Skeletal muscle tissue (tissue), 4 donors: ENCODE data around the gene ARID4A. TPM values are rescaled to one million over a fixed set of nuclear protein-coding genes. Genes with fewer than 3 reads are reported as not detected.
A peak's percentile ranks its signal among the peaks of the same experiment; 100 is the strongest.
"Not testable (repeated sequence)": the region's sequence is repeated elsewhere in the genome, so short reads cannot be mapped to it uniquely, and the experiment has no call there.

Experiments
- H3K27ac ChIP-seq: one replicate; pipeline ENCODE4 v1.7.0; 2013; ENCODE audit warnings: mild to moderate bottlenecking, low read depth, low read length, inconsistent platforms
- H3K27me3 ChIP-seq, 3 donors: one replicate each; pipeline ENCODE4 v1.7.0; 2013; ENCODE audit warnings: low read length in 3 of 3; ENCODE audit not compliant: control insufficient read depth in 3 of 3, insufficient read depth in 3 of 3
- H3K36me3 ChIP-seq, 3 donors: one replicate each; pipeline ENCODE4 v1.7.0; 2013; ENCODE audit warnings: low read length in 3 of 3; ENCODE audit not compliant: control insufficient read depth in 3 of 3, insufficient read depth in 3 of 3
- H3K4me1 ChIP-seq, 3 donors: one replicate each; pipeline ENCODE4 v1.7.0; 2013; ENCODE audit warnings: low read length in 3 of 3, mild to moderate bottlenecking in 3 of 3; ENCODE audit not compliant: control insufficient read depth in 3 of 3, insufficient read depth in 3 of 3
- H3K4me3 ChIP-seq, 3 donors: one replicate each; pipeline ENCODE4 v1.7.0; 2013; ENCODE audit warnings: low read length in 3 of 3
- H3K9ac ChIP-seq, 3 donors: one replicate each; pipeline ENCODE4 v1.7.0; 2013; ENCODE audit warnings: low read length in 3 of 3, mild to moderate bottlenecking in 3 of 3, moderate library complexity in 2 of 3, low read depth in 1 of 3
- H3K9me3 ChIP-seq, 3 donors: one replicate each; pipeline ENCODE4 v1.7.0; 2013; ENCODE audit warnings: low read length in 3 of 3; ENCODE audit not compliant: control insufficient read depth in 3 of 3
- total RNA-seq: library from RNA; depleted of rRNA; stranded (reverse); fragments of >200 nt; gene quantifications from one replicate; pipeline ENCODE4 v1.2.3, GENCODE V29; 2014
- donor health status: Osteomylitis.

ARID4A gene, protein sequence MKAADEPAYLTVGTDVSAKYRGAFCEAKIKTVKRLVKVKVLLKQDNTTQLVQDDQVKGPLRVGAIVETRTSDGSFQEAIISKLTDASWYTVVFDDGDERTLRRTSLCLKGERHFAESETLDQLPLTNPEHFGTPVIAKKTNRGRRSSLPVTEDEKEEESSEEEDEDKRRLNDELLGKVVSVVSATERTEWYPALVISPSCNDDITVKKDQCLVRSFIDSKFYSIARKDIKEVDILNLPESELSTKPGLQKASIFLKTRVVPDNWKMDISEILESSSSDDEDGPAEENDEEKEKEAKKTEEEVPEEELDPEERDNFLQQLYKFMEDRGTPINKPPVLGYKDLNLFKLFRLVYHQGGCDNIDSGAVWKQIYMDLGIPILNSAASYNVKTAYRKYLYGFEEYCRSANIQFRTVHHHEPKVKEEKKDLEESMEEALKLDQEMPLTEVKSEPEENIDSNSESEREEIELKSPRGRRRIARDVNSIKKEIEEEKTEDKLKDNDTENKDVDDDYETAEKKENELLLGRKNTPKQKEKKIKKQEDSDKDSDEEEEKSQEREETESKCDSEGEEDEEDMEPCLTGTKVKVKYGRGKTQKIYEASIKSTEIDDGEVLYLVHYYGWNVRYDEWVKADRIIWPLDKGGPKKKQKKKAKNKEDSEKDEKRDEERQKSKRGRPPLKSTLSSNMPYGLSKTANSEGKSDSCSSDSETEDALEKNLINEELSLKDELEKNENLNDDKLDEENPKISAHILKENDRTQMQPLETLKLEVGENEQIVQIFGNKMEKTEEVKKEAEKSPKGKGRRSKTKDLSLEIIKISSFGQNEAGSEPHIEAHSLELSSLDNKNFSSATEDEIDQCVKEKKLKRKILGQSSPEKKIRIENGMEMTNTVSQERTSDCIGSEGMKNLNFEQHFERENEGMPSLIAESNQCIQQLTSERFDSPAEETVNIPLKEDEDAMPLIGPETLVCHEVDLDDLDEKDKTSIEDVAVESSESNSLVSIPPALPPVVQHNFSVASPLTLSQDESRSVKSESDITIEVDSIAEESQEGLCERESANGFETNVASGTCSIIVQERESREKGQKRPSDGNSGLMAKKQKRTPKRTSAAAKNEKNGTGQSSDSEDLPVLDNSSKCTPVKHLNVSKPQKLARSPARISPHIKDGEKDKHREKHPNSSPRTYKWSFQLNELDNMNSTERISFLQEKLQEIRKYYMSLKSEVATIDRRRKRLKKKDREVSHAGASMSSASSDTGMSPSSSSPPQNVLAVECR
- total RNA-seq, result 17.7 TPM

DNA sequence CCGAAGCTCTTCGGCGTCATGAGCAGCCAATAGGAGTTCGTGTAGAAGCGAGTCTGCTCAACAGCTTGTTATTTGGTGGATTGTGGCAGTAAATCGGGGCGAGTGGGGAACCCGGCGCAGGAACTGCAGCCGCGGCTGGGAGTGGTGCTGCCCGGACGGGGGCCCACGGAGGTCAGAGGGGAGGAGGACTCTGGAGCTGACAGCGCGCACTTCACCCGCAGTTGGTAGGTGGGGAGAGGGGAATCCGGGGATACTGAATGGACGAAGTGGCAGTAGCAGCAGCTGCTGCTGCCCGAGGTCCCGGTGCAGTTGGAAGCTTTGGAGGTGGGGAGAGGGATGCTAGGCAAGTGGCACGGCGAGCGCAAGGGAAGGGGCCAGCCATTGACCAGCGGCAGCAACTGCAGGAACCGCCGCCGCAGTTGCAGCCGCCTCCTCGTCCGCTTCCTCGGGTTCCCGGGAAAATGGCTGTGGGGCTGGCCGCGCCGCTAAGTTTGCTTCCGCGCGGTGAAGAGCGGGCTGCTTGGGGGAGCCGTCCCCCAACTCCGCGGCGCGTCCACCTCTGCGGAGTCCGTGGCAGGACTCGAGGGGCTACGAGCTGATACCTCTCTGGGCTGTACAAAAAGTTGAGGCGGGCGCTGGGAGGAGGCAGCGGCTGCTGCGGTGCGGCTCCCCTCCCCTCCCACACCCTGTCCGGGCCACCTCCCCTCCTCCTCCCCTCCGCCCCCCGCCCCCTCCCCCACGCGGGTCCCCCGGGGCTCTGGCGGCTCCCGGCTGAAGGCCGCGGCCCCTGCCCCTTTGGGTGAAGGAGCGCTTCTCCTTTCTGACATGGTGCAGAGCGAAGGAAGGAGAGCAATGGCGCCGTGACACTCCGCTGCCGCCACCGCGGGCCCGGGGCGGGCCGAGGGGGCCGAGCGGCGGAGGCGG is at the start of gene ARID4A:
Gene ARID4A, plus strand, starts transcription at position 79 of the 924 bp plus-strand sequence. CDS start 1,300 bp downstream, outside the sequence.
- peak within 1 kb of the TSS; percentile 95 to 97 (median 96) for H3K9ac ChIP-seq
- peaks cover 2 to 31% (median 16%) of the 10 kb centered on the region in 3 donors for H3K4me1 ChIP-seq
- no peaks in the 10 kb centered on the region for H3K27me3 ChIP-seq
- H3K9me3 ChIP-seq, result no peaks in the 10 kb centered on the region
- peaks cover 7 to 18% (median 10%) of the 10 kb centered on the region in 3 donors for H3K36me3 ChIP-seq
- peak within 1 kb of the TSS; percentile 97 to 99 (median 98) for H3K4me3 ChIP-seq
- peak within 1 kb of the TSS; percentile 92 for H3K27ac ChIP-seq

DNA sequence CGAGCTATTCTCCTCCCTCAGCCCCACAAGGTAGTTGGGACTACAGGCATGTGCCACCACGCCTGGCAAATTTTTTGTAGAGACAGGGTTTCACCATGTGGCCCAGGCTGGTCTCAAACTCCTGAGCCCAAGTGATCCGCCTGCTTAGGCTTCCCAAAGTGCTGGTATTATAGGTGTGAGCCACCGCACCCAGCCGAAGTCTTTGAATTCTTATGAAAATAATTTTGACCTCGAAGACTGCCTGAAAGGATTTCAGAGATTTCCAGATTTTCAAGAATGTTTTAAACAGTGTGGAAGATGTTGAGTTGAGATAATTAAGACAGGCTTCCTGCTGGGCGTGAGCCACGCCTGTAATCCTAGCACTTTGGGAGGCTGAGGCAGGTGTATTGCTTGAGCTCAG is 48.7 kb upstream of the ARID4A start:
- Histone ChIP-seq H3K4me1 (peaks cover 10 to 15% (median 14%) of the 10 kb centered on the region in 3 donors), H3K27ac (no peak overlapping the region), H3K4me3 (no peak overlapping the region), H3K36me3 (peaks cover 15 to 37% (median 31%) of the 10 kb centered on the region in 3 donors), H3K27me3 (no peaks in the 10 kb centered on the region), H3K9ac (no peak overlapping the region), H3K9me3 (no peaks in the 10 kb centered on the region)

DNA sequence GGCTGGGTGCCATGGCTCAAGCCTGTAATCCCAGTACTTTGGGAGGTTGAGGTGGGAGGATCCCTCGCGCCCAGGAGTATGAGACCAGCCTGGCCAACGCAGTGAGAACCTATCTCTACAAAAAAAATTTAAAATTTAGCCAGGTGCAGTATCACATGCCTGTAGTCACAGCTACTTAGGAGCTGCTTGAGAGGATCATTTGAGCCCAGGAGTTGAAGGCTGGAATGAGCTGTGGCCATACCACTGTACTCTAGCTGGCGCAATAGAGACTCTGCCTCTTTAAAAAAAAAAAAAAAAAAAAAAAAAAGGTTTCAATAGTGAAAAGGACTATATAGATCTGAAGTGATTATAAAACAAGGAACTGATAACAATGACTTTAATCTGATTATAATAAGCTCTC is 40.2 kb upstream of the ARID4A start:
- no peak overlapping the region for H3K4me3 ChIP-seq
- H3K4me1 ChIP-seq, result peaks cover 0 to 3% (median 0%) of the 10 kb centered on the region in 3 donors
- no peak overlapping the region for H3K27ac ChIP-seq
- H3K36me3 ChIP-seq, result peaks cover 36 to 59% (median 57%) of the 10 kb centered on the region in 3 donors
- no peaks in the 10 kb centered on the region for H3K27me3 ChIP-seq
- no peaks in the 10 kb centered on the region for H3K9me3 ChIP-seq
- no peak overlapping the region for H3K9ac ChIP-seq

DNA sequence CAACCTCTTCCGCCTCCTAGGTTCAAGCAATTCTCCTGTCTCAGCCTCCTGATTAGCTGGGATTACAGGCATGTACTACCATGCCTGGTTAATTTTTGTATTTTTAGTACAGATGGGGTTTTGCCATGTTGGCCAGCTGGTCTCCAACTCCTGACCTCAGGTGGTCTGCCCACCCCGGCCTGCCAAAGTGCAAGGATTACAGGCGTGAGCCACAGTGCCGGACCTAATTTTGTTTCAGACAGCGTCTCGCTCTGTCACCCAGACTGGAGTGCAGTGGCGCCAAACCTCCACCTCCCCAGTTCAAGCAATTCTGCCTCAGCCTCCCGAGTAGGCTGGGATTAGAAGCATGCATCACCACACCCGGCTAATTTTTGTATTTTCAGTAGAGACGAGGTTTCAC is 36.4 kb upstream of the ARID4A start:
- H3K9me3 ChIP-seq, H3K9ac ChIP-seq, H3K27me3 ChIP-seq, H3K27ac ChIP-seq, H3K4me1 ChIP-seq, H3K4me3 ChIP-seq: not testable (repeated sequence)
- peaks cover 44 to 75% (median 71%) of the 10 kb centered on the region in 3 donors for H3K36me3 ChIP-seq

DNA sequence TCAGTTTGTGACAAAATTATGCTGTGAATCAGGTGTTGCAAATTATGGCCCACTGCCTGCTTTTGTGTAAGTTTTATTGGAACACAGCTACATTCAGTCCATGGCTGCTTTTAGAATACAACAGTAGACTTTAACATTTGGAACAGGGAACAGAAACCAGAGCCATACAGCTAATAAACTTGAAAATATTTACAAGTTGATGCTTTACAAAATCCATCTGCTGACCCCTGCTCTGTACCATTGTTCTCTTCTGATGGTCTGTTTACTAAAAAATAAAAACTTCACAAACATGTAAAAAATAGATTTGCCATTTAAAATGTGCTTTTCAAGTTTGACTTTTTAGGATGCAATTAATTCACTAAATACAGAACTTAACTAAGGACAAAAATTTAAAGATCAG is 33.0 kb upstream of the ARID4A start:
- H3K36me3 ChIP-seq, result peaks cover 41 to 83% (median 75%) of the 10 kb centered on the region in 3 donors
- no peak overlapping the region for H3K9ac ChIP-seq
- H3K9me3 ChIP-seq, result no peaks in the 10 kb centered on the region
- H3K4me3 ChIP-seq, result no peak overlapping the region
- no peak overlapping the region for H3K27ac ChIP-seq
- H3K4me1 ChIP-seq, result no peaks in the 10 kb centered on the region
- no peaks in the 10 kb centered on the region for H3K27me3 ChIP-seq

DNA sequence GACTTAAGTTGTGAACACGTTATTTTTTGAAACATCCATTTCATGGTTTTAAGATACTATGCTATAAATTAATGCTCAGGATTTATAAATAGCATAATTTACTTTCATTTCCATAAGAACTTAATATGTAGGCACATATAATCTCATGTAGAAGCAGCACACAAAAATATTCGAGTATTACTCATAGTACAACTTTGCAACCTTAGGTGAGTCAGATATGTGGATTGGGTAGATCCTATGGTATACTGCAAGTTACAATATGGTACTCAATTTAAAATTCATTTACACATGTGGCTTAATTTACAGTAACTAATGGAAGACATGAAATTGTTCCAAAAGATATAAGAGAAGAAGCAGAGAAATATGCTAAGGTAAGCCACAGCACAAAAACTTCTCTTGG is 27.7 kb upstream of the ARID4A start:
- H3K9ac ChIP-seq, result no peak overlapping the region
- no peaks in the 10 kb centered on the region for H3K27me3 ChIP-seq
- no peaks in the 10 kb centered on the region for H3K4me1 ChIP-seq
- H3K36me3 ChIP-seq, result peaks cover 36 to 78% (median 72%) of the 10 kb centered on the region in 3 donors
- H3K27ac ChIP-seq, result no peak overlapping the region
- no peak overlapping the region for H3K4me3 ChIP-seq
- no peaks in the 10 kb centered on the region for H3K9me3 ChIP-seq

DNA sequence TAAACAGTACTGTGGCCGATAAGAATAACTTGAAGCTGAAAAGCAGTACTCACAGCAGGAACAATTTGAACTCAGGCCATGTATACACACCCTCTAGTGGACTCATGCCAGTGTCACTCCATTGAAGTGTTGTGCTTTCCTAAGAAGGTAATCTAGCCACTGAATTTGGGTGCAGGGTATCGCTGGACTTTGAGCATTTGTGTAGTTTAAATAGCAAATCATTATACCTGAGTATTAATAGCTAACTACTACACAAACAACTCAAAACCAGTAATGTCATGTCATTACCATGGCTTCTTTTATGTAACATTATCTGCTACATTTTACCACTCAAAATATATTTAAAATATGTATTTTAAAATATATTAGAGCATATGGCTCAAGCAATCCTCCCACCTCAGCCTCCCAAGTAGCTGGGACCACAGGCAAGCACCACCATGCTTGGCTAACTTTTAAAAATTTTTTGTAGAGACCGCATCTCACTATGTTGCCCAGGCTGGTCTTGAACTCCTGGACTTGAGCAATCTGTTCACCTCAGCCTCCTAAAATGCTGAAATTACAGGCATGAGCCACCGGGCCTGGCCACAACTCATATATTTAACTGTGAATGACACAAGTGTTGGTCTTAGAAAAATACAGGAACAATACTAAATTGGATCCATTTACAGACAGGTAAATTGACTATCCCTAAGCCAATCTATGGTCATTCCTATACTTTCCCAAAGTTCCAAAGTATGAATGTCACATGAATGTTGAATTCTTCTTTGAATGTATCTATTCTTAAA is 25.6 kb upstream of the ARID4A start:
- Histone ChIP-seq H3K9me3 (no peaks in the 10 kb centered on the region), H3K4me3 (no peak overlapping the region), H3K4me1 (no peaks in the 10 kb centered on the region), H3K36me3 (peaks cover 29 to 66% (median 58%) of the 10 kb centered on the region in 3 donors), H3K27me3 (no peaks in the 10 kb centered on the region), H3K9ac (no peak overlapping the region), H3K27ac (no peak overlapping the region)

DNA sequence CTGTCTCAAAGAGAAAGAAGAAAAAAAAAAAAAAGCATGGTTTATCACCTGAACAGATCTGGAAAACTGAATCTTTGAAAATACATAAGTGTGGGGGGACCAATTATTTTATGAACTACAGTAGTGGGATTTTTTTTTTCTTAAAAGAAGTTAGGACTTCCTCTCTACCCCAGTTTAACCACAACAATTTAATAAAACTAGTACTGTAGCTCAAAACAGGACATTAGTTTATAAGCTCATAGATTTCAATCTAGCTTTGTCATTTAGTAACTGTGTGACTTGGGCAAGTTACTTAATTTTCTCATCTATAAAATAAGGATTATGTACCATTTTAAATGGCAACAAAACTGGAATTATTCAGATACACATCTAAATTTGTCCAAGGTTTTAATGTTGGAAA is 23.5 kb upstream of the ARID4A start:
- peaks cover 0 to 2% (median 0%) of the 10 kb centered on the region in 3 donors for H3K4me1 ChIP-seq
- H3K36me3 ChIP-seq, result peaks cover 20 to 60% (median 45%) of the 10 kb centered on the region in 3 donors
- no peak overlapping the region for H3K4me3 ChIP-seq
- no peak overlapping the region for H3K9ac ChIP-seq
- no peak overlapping the region for H3K27ac ChIP-seq
- no peaks in the 10 kb centered on the region for H3K27me3 ChIP-seq
- no peaks in the 10 kb centered on the region for H3K9me3 ChIP-seq
